Measurements from ENCODE around the gene FAM83F. TPM values are rescaled to one million over a fixed set of nuclear protein-coding genes. Genes with fewer than 3 reads are reported as not detected.

Gene FAM83F
- total and polyA plus RNA-seq, 8 donors: 0.15 to 0.73 (median 0.26) TPM

- no peaks in the 10 kb centered on the region for H3K9me3 ChIP-seq
Observed at GRCh38 chr22:39983346-39983745, 11.4 kb upstream of the FAM83F start.

GRCh38 chr22:39984006-39984405, 10.7 kb upstream of the FAM83F start:
- Histone ChIP-seq H3K27ac (no peak overlapping the region), H3K4me1 (no peaks in the 10 kb centered on the region), H3K27me3 (peaks cover 0 to 75% of the 10 kb centered on the region in 2 donors), H3K4me3 (no peak overlapping the region), H3K9me3 (no peaks in the 10 kb centered on the region), H3K36me3 (no peaks in the 10 kb centered on the region)
- intact Hi-C loops (cut with DNase I): no loop called here
- no peak for TF ChIP-seq CTCF (IDR thresholded peaks at IDR 0.05)
- ATAC-seq (no peak), DNase-seq (no peak)

More at GRCh38 chr22:39983346-39983745, 11.4 kb upstream of the FAM83F start:
- DNase-seq: no peak
- no peak for ATAC-seq
- Histone ChIP-seq H3K4me1 (no peaks in the 10 kb centered on the region), H3K27ac (no peak overlapping the region), H3K4me3 (no peak overlapping the region), H3K36me3 (no peaks in the 10 kb centered on the region), H3K27me3 (peaks cover 0 to 75% of the 10 kb centered on the region in 2 donors)
- intact Hi-C loops (cut with DNase I): no loop called here
- no peak for TF ChIP-seq CTCF (IDR thresholded peaks at IDR 0.05)

GRCh38 chr22:39984746-39985145, 10.0 kb upstream of the FAM83F start:
- no peak overlapping the region for H3K4me3 ChIP-seq
- no peak overlapping the region for H3K27ac ChIP-seq
- no peaks in the 10 kb centered on the region for H3K36me3 ChIP-seq
- peaks cover 0 to 75% of the 10 kb centered on the region in 2 donors for H3K27me3 ChIP-seq
- DNase-seq (no peak), ATAC-seq (no peak)
- no peak for TF ChIP-seq CTCF (IDR thresholded peaks at IDR 0.05)
- H3K4me1 ChIP-seq: no peaks in the 10 kb centered on the region
- intact Hi-C loops (cut with DNase I): no loop called here
- H3K9me3 ChIP-seq: no peaks in the 10 kb centered on the region

GRCh38 chr22:39985383-39986035, 9.2 kb upstream of the FAM83F start:
- no peak for TF ChIP-seq CTCF (IDR thresholded peaks at IDR 0.05)
- Histone ChIP-seq H3K4me1 (no peaks in the 10 kb centered on the region), H3K27ac (no peak overlapping the region), H3K36me3 (no peaks in the 10 kb centered on the region), H3K27me3 (peaks cover 0 to 70% of the 10 kb centered on the region in 2 donors), H3K4me3 (no peak overlapping the region), H3K9me3 (no peaks in the 10 kb centered on the region)
- intact Hi-C loops (cut with DNase I): no loop called here
- DNase-seq (no peak), ATAC-seq (peak; percentile 50)

GRCh38 chr22:39988386-39989114, 6.2 kb upstream of the FAM83F start:
- DNase-seq: no peak
- H3K36me3 ChIP-seq: no peaks in the 10 kb centered on the region
- no peak for TF ChIP-seq CTCF (IDR thresholded peaks at IDR 0.05)
- H3K4me3 ChIP-seq: no peak overlapping the region
- peaks cover 10 to 55% of the 10 kb centered on the region in 2 donors for H3K27me3 ChIP-seq
- H3K9me3 ChIP-seq: no peaks in the 10 kb centered on the region
- no peak overlapping the region for H3K27ac ChIP-seq
- intact Hi-C loops (cut with DNase I): no loop called here
- H3K4me1 ChIP-seq: no peaks in the 10 kb centered on the region
- ATAC-seq: no peak
